ENCODE measurements around the gene STIP1.

The STIP1 gene

DNA sequence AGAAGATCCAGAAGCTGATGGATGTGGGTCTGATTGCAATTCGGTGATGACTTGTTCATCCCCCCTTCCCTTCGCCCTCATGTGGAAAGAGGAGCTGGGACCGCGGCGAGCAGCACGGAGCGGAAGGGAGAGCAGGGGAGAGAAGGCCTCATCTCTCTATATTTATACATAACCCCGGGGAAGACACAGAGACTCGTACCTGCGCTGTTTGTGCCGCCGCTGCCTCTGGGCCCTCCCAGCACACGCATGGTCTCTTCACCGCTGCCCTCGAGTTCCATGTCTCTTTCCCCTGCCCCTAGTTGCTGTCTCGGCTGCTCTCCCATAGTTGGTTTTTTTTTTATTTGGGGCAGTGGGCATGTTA, 18.1 kb downstream of the STIP1 start:
- H3K9me3 ChIP-seq (ENCODE audit: insufficient read depth, low read length), result no peaks in the 10 kb centered on the region
- peaks cover 89% of the 10 kb centered on the region for H3K36me3 ChIP-seq (ENCODE audit: insufficient read depth, insufficient read length, low read length)
- no peaks in the 10 kb centered on the region for H3K27me3 ChIP-seq (ENCODE audit: insufficient read depth, insufficient read length)
- H3K4me1 ChIP-seq (ENCODE audit: insufficient read depth, insufficient read length), result peaks cover 23% of the 10 kb centered on the region
- no peak for DNase-seq (ENCODE audit: low read depth, low spot score)
- peak overlapping the region; percentile 9 for H3K9ac ChIP-seq (ENCODE audit: insufficient read length, low read depth)
- no peak for TF ChIP-seq SUZ12 (IDR thresholded peaks at IDR 0.05; ENCODE audit: extremely low read depth, insufficient read depth, insufficient read length)
- TF ChIP-seq YY1 (IDR thresholded peaks at IDR 0.05; ENCODE audit: insufficient read depth, insufficient read length), result no peak
- no peak for TF ChIP-seq ZNF274 (IDR thresholded peaks at IDR 0.05; ENCODE audit: low read depth, low read length)
- H3K4me3 ChIP-seq (ENCODE audit: insufficient read length, low read depth), result no peak overlapping the region

DNA sequence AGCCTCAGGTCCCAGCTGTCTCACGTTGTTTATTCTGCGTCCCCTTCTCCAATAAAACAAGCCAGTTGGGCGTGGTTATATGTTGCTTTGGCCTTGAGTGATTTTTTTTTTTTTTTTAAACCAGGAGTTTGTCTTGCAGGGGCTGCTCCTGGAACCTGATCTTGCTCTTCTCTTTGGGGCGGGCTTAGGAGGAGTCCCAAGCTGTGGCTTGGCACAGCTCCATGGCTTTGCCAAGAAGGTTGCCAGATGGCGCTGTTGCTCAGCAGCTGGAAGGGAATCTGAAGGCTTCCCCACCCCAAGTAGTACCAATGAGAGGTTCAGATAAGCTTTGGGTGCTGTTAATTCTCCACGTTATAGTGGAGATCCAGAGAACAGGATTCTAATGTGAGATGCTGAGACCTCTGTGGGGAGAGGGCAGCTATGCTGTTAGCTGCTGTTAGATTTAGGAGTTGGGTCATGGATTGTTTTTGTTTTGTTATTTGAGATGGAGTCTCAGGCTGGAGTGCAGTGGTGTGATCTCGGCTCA, 18.6 kb downstream of the STIP1 start:
- Histone ChIP-seq H3K4me1 (ENCODE audit: insufficient read depth, insufficient read length) (peaks cover 23% of the 10 kb centered on the region), H3K9ac (ENCODE audit: insufficient read length, low read depth) (no peak overlapping the region), H3K36me3 (ENCODE audit: insufficient read depth, insufficient read length, low read length) (peaks cover 90% of the 10 kb centered on the region), H3K4me3 (ENCODE audit: insufficient read length, low read depth) (no peak overlapping the region), H3K9me3 (ENCODE audit: insufficient read depth, low read length) (no peaks in the 10 kb centered on the region), H3K27me3 (ENCODE audit: insufficient read depth, insufficient read length) (no peaks in the 10 kb centered on the region)
- peak; percentile 78 for DNase-seq (ENCODE audit: low read depth, low spot score)
- no peak for TF ChIP-seq YY1 (IDR thresholded peaks at IDR 0.05; ENCODE audit: insufficient read depth, insufficient read length)
- no peak for TF ChIP-seq SUZ12 (IDR thresholded peaks at IDR 0.05; ENCODE audit: extremely low read depth, insufficient read depth, insufficient read length)
- no peak for TF ChIP-seq ZNF274 (IDR thresholded peaks at IDR 0.05; ENCODE audit: low read depth, low read length)

- H3K9ac ChIP-seq (ENCODE audit: insufficient read length, low read depth), result peak within 1 kb of the TSS; percentile 9
- H3K27me3 ChIP-seq (ENCODE audit: insufficient read depth, insufficient read length), result no peaks in the 10 kb centered on the region
- H3K36me3 ChIP-seq (ENCODE audit: insufficient read depth, insufficient read length, low read length), result peaks cover 77% of the 10 kb centered on the region
- no peak within 1 kb of the TSS for H3K4me3 ChIP-seq (ENCODE audit: insufficient read length, low read depth)
- no peak for TF ChIP-seq SUZ12 (IDR thresholded peaks at IDR 0.05; ENCODE audit: extremely low read depth, insufficient read depth, insufficient read length)
- no peak for TF ChIP-seq YY1 (IDR thresholded peaks at IDR 0.05; ENCODE audit: insufficient read depth, insufficient read length)
- TF ChIP-seq ZNF274 (IDR thresholded peaks at IDR 0.05; ENCODE audit: low read depth, low read length), result no peak
- H3K4me1 ChIP-seq (ENCODE audit: insufficient read depth, insufficient read length), result peaks cover 23% of the 10 kb centered on the region
- DNase-seq (ENCODE audit: low read depth, low spot score), result no peak
- H3K9me3 ChIP-seq (ENCODE audit: insufficient read depth, low read length), result no peaks in the 10 kb centered on the region
Observed at GRCh38 chr11:64206457-64207255, 20.7 kb downstream of the STIP1 start, which contains the start of gene FERMT3. Gene FERMT3 (plus strand): TSS chr11:64206721. CDS start chr11:64207365, 644 bp downstream.

DNA sequence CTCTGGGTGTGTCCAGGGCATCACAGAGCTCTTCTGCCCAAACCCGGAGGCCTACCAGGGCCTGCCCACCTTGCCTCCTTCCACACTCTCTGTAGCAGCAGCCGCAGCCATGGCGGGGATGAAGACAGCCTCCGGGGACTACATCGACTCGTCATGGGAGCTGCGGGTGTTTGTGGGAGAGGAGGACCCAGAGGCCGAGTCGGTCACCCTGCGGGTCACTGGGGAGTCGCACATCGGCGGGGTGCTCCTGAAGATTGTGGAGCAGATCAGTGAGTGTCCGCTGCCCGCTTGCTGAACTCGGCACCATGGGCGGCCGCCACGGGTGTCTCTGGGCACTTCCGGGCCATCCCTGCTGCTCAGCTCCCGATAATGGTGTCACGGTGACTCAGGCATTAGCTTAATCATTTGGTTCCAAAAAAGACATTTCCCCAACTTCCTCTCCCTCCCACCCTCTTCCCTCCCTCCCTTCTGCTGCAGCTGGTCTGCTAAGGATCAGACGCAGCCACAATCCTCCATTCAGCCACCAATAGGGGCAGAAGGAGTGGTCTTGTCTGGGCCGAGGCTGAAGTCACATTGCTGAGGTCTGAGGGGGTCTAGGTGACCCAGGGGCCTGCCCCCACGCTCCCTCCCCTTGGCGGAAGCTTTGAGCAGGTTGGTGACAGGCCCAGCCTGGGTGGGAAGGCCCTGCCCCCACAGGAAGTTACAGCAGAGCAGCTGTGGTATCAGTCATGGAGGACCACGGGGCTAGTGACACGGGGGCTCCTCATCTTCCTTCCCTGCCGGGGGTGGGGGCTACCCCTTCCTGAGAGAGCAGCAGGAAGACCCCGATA, 21.5 kb downstream of the STIP1 start:
- Histone ChIP-seq H3K4me1 (ENCODE audit: insufficient read depth, insufficient read length) (peaks cover 23% of the 10 kb centered on the region), H3K9ac (ENCODE audit: insufficient read length, low read depth) (peak overlapping the region; percentile 9)
- no peak for DNase-seq (ENCODE audit: low read depth, low spot score)

GRCh38 chr11:64208086-64208795, 22.3 kb downstream of the STIP1 start:
- peaks cover 23% of the 10 kb centered on the region for H3K4me1 ChIP-seq (ENCODE audit: insufficient read depth, insufficient read length)

More for the DNA sequence above, 21.5 kb downstream of the STIP1 start:
- Histone ChIP-seq H3K36me3 (ENCODE audit: insufficient read depth, insufficient read length, low read length) (peaks cover 77% of the 10 kb centered on the region), H3K4me3 (ENCODE audit: insufficient read length, low read depth) (no peak overlapping the region), H3K27me3 (ENCODE audit: insufficient read depth, insufficient read length) (no peaks in the 10 kb centered on the region), H3K9me3 (ENCODE audit: insufficient read depth, low read length) (no peaks in the 10 kb centered on the region)
- no peak for TF ChIP-seq ZNF274 (IDR thresholded peaks at IDR 0.05; ENCODE audit: low read depth, low read length)
- no peak for TF ChIP-seq SUZ12 (IDR thresholded peaks at IDR 0.05; ENCODE audit: extremely low read depth, insufficient read depth, insufficient read length)
- TF ChIP-seq YY1 (IDR thresholded peaks at IDR 0.05; ENCODE audit: insufficient read depth, insufficient read length), result no peak

DNA sequence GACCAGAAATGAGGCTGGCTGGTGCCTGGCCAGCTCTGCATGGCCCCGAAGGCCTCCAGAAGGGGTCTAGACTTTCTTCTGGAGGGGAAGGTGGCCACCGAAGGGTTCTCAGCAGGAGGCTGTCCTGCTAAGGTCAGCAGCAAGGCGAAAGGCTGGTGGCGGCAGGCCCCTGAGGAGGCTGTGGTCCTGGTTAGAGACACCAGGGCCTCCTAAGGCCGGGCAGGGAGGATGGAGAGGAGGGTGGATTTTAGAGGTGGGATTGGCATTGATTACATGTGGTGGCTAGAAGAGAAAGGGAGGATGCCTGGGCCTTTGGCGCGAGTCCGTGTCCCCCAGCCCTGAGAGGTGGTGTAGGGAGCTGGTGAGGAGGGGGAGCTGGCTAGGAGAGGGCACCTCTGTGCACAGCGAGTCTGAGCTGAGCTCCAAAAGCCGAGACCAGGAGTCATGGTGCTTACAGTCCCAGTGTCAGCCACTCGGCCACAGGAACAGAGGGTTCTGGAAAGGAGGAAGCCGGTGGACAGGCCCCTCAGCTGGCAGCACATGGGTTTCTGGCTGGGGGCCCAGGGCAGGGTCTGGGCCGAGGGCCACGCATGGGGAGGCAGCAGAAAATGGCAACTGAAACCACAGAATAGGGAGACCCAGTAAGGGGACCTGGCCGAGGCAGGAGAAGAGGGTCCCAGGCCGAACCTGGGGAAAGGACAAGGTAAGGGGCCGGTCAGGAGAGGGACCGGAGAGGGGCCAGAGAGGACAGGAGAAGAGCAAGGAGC, 23.0 kb downstream of the STIP1 start:
- Histone ChIP-seq H3K4me3 (ENCODE audit: insufficient read length, low read depth) (no peak overlapping the region), H3K36me3 (ENCODE audit: insufficient read depth, insufficient read length, low read length) (peaks cover 64% of the 10 kb centered on the region), H3K9ac (ENCODE audit: insufficient read length, low read depth) (no peak overlapping the region), H3K9me3 (ENCODE audit: insufficient read depth, low read length) (no peaks in the 10 kb centered on the region), H3K4me1 (ENCODE audit: insufficient read depth, insufficient read length) (peaks cover 20% of the 10 kb centered on the region), H3K27me3 (ENCODE audit: insufficient read depth, insufficient read length) (no peaks in the 10 kb centered on the region)
- no peak for DNase-seq (ENCODE audit: low read depth, low spot score)
- TF ChIP-seq ZNF274 (IDR thresholded peaks at IDR 0.05; ENCODE audit: low read depth, low read length) (no peak), YY1 (IDR thresholded peaks at IDR 0.05; ENCODE audit: insufficient read depth, insufficient read length) (no peak), SUZ12 (IDR thresholded peaks at IDR 0.05; ENCODE audit: extremely low read depth, insufficient read depth, insufficient read length) (no peak)

More at GRCh38 chr11:64208086-64208795, 22.3 kb downstream of the STIP1 start:
- Histone ChIP-seq H3K9me3 (ENCODE audit: insufficient read depth, low read length) (no peaks in the 10 kb centered on the region), H3K4me3 (ENCODE audit: insufficient read length, low read depth) (no peak overlapping the region), H3K27me3 (ENCODE audit: insufficient read depth, insufficient read length) (no peaks in the 10 kb centered on the region), H3K9ac (ENCODE audit: insufficient read length, low read depth) (peak overlapping the region; percentile 9), H3K36me3 (ENCODE audit: insufficient read depth, insufficient read length, low read length) (peaks cover 72% of the 10 kb centered on the region)
- no peak for DNase-seq (ENCODE audit: low read depth, low spot score)
- TF ChIP-seq SUZ12 (IDR thresholded peaks at IDR 0.05; ENCODE audit: extremely low read depth, insufficient read depth, insufficient read length) (no peak), YY1 (IDR thresholded peaks at IDR 0.05; ENCODE audit: insufficient read depth, insufficient read length) (no peak), ZNF274 (IDR thresholded peaks at IDR 0.05; ENCODE audit: low read depth, low read length) (no peak)
